GM21619 (cell line): ENCODE data around the gene INSC.
A peak's percentile ranks its signal among the peaks of the same experiment; 100 is the strongest.
"Not testable (repeated sequence)": the region's sequence is repeated elsewhere in the genome, so short reads cannot be mapped to it uniquely, and the experiment has no call there.

Source experiments
- ATAC-seq: cut with Tn5 transposase; IDR thresholded peaks from one replicate; pipeline ENCODE4 v1.9.1; 2021; ENCODE audit not compliant: unreplicated experiment

INSC gene, protein sequence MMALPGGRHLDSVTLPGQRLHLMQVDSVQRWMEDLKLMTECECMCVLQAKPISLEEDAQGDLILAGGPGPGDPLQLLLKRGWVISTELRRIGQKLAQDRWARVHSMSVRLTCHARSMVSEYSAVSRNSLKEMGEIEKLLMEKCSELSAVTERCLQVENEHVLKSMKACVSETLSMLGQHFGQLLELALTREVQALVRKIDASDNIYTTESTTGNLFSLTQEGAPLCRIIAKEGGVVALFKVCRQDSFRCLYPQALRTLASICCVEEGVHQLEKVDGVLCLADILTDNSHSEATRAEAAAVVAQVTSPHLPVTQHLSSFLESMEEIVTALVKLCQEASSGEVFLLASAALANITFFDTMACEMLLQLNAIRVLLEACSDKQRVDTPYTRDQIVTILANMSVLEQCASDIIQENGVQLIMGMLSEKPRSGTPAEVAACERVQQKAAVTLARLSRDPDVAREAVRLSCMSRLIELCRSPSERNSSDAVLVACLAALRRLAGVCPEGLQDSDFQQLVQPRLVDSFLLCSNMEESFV

DNA sequence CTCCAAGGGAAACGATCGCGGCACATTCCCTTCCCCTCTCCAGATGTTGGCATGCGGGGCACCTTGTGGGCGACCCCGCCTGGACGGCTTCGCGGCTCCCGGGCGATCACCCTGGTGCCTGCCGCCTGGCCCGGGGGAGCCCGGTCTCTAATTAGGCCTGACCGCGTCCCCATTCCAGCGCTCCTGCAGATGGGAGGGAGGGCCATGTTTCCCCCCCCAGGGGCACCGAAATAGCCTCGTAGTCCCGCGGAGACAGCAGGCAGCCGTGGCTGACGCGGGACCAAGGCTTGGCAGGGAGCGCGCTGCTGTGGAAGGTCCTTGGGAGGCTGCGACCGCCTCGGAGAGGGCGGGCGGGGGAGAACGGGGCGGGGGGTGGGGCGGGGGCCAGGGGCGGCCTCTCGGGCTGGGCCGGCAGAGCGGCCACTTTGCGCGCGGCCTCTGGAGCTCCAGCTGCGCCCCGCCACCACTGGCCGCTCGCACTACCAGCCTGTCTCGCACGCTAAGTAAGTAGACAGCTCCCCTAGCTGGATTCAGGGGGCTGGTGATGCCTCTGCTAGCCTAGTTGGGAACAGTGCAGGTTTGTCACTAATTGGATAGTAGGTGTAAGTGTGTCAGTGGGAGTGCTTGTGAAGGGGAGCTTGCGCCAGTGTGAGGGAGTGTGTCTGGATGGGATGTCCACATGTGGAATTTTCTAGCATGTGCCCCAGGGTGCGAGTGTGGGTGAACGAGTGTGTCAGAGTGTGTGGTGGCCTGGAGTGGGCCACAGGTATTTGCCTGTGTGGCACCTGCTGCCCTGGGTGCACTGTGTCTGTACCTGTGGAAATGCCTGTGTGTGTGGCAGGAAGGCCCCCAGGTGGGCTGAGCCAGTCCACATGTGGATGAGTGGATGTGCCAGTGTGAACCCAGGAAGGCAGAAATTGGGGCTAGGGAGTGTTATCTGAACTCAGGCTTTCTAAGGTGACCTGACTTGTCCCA is at the start of gene INSC:
TSS of gene INSC (plus strand) at position 423 of the 975 bp plus-strand sequence. CDS start 34,252 bp downstream, outside the sequence.
- ATAC-seq, result no peak

DNA sequence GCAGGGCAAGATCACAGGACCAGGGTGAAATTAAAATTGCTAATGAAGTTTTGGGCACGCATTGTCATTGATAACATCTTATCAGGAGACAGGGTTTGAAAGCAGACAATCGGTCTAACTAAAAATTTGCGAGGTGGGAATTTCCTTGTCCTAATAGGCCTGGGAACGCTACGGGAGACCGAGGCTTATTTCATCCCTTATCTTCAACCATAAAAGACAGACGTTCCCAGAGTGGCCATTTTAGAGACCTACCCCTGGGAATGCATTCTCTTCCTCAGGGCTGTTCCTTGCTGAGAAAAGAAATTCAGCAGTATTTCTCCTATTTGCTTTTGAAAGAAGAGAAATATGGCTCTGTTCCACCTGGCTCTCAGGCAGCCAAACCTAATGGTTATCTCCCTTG is 45.0 kb upstream of the INSC start:
- ATAC-seq, result not testable (repeated sequence)

DNA sequence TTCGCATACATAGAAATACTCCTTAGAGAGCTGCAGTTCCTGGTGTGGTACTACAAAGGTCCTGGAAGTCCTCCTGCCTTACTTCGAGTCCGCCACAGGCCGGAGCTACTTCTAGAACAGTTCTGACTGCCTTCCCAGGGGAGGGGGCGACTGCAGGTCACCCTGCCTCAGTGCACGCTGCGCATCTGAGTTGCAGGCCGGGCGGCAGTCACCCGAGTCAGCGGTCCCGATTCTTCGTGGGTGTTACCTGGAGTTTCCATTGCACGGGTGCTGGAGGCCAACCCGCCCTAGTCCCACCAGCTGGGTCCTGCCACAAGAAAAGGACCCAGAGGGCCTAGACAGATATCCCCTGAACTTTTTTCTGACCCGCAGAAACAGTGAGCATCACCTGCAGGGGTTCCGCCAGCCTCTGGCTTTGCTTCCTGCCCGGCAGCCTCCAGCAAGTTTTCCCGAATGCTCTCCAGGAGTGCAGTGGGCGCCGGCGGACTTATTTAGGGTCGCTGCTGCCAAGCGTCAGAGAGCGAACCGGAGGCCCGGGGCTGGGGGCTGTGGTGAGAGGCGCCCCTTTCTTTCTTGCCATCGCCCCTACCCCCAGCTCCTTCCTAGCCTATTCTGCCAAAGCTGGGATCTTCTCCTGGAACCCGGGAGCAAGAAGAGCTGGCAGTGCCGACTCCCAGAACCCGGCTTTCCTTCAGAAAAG is 43.0 kb upstream of the INSC start:
- no peak for ATAC-seq

DNA sequence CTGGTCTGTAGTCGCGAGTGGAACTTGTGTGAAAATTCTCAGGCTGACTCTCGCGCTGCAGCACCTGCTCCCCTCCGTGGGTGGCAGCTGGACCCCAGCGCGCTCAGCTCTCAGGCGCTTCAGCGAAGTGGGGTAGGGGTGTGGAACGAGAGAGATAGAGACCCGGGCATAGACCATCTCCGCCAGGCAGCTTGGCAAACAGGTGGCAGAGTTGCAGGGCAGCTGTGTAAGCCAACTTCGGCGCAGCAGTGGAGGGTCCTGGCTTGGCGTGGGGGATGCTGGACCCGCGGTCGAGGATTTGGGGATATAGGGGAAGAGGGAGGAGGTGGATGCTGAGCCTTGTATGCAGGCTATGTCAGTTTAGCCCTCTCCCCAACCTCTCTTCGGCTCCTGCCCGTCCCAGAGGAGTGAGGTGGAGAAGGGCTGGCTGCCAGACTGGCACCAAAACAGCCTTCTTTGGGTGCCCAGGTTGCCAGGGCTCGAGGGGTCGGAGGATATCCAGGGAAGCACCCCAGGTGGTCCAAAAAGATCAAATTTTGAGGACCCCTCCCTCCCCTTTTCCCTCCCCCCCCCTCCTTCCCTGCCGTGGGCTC is 42.1 kb upstream of the INSC start:
- ATAC-seq, result no peak

DNA sequence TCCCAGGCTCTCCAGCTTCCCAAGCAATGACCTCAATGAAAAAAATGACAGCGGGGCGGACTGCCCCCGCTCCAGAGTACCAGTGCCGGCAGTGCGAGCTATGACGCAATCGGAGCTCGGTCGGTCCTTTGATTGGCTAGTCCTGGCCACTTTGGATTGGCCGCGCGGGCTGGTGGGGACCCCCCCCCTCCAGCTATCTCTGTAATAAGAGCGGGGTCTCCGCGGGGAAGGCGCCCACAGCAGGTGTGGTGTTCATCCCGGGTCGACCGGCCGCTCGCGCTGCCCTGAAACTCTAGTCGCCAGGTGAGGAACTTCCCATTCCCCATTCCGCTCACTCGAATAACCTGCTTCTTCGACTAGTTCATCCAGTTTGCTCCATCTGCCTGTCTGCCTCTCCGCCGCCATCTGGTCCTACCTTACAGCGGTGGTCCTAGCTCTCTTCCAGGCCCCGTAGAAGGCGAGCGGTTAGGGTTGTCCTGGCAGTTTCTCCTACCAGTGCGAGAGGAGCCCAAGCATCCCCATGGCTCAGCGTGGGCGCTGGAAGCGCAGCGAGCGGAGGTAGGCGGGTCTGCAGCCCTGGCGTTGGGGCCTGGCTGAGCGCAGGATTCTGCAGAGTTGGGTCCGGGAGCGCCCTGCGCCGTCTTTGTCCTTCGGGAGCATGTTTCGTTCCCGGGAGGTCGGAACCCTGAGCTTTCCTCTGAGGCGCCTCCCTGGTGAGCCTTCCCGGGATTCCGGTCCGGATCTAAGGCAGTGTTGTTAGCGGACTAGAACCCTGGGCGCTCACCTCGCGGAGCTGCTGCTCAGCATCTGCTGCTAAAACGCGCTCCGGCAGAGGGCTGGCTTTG is 41.1 kb upstream of the INSC start, which contains the start of gene CALCB:
TSS of gene CALCB (plus strand) at position 233 of the 845 bp plus-strand sequence. CDS start 1,126 bp downstream, outside the sequence.
- no peak for ATAC-seq

DNA sequence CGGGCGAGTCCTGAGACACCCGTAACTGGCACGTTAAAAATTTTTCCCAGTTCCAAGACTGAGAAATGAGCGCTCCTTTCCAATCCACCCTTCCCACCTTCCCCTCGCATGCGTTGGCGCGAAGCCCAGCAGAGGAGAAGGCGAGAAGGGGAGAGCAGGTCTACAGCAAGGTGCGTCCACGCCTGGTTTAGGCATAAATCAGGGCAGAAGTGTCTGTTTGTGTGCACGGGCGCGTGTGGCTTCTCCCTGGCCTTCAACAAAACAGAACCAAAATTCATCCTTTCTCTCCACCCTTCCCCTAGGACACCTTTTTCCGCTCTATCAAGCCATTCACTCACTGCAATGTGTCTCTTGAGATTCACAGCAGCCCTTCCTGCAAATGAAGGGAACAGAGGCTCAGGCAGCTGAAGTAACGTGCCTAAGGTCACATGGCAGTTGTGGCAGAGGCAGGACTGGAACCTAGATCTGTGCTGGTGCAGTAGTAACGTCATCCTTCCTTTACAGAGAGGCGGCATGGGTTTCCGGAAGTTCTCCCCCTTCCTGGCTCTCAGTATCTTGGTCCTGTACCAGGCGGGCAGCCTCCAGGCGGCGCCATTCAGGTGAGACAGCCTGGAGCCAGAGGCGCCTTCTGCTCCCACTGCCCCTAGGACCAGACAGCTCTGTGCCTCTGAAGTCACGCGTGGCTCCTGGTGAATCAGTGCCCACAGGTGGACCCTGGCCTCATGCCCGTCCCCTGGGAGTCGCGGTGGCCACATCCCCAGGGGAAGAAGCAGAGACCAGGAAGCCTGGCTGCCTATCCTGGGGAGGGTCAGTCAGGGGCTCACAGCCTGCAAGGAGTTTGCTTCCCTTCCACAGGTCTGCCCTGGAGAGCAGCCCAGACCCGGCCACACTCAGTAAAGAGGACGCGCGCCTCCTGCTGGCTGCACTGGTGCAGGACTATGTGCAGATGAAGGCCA is 40.2 kb upstream of the INSC start:
- peak; percentile 94 for ATAC-seq

DNA sequence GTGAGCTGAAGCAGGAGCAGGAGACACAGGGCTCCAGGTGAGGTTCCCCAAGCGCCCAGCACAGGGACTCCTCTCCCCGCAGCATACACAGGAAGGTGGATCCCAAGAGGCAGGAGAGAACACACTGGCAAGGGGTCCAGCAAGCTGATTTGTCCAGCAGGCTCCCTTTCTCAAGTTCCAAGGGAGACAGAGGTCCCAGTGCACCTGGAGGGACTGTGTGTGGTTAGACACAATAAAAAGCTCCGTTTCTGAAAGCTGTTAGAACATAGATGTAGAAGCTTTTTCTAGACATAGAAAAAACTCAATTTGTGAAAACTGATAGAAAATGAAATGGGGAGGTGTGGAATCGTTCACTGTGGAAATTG is 39.6 kb upstream of the INSC start:
- no peak for ATAC-seq

DNA sequence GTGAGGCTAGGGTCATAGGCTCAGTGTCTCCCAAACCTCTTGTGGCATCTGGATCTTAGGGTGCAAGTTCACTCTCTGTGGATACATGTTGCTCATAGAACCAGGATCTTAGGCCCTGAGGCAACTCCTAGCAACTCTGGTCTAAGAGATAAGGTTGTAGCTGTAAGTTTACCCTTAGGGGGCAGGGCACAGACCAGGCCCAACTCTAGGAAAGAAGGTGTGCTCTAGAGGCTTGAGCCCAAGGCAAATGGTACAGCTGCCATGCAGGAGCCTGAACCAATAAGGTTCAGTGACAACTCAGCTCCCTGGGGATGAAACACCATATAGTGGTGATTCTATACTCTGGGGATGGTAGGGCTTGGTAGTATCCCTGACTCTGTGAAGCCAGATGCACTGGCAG is 23.5 kb upstream of the INSC start:
- no peak for ATAC-seq

DNA sequence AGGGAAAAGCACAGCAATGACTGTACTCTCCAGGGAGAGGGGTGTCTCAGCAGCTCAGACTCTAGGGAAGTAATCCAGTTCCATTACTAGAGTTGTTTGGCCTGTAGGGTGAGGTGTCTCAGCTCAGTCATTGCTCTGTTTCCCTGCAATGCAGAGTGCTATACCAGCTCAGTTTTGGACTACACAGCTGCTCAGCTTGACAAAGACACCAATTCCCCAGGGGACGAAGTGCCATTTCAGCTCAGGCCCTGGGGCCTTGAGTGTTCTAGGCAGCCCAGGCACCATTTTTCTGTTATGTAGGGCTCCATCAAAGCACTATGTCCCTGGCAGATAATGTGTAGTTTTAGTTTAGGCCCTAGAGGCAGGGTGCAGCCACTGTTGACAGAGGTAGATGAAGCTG is 23.1 kb upstream of the INSC start:
- no peak for ATAC-seq

DNA sequence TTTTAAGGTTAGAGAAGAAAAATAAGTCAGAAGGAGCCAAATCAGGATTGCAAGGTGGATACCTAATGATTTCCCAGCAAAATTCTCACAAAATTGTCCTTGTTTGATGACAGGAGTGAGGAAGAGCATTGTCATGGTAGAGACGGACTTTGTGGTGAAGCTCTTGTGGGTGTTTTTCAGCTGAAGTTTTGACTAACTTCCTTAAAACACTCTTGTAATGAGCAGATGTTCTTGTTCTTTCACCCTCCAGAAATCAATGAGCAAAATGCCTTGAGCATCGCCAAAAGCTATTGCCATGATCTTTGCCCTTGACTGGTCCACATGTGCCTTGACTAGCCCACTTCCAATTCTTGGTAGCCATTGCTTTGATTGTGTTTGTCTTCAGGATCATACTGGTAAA is 21.3 kb upstream of the INSC start:
- ATAC-seq, result peak; percentile 65

DNA sequence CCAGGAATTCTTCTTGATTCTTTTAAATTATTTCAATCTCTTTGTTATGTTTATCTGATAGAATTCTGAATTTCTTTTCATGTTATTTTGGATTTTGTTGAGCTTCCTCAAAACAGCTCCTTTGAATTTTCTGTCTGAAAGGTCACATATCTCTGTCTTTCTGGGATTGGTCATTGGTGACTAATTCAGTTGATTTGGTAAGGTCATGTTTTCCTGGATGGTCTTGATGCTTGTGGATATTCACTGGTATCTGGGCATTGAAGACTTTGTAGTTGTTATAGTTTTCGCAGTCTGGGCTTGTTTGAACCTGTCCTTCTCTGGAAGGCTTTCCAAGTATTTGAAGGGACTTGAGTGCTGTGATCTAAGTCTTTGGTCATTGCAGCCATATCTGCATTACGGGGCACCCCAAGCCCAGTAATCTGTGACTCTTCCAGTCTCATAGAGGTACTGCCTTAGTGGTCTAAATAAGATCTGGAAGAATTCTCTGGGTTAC is 18.9 kb upstream of the INSC start:
- ATAC-seq, result no peak

DNA sequence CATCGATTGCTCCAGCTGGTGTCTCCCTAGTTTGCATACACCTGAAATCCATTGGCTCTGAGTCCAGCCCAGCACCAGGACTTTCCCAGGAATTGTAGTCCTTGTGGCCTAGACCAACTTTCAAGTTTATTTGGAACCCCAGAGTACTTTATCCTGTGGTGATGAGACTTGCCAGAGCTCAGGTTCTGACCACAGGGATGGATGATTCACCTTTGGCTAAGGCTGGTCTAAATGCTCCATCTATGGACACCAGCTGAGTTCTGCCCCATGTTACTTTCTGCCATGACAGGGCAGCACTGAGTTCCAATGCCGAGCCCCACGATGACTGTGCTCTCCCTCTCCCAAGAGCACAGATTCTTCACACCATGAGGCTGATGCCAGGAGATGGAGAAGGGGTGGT is 17.3 kb upstream of the INSC start:
- no peak for ATAC-seq

DNA sequence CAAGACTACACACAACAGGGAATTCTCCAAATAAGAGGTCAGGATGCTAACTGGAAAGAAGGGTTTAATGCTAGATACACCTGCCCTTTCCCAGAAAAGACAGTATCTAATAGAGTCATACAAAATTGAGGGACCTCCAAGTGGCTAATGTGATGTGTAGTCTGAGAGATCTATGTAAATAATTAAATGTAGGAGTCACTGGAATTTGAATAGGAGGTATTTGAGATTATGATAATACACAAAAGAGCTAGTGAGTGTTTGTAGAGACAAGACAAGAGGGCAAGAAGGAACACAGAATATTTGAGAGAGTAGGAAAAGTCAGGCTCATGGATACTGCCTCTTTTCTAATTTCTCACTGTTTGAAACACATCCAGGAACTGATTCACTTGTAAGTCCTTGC is 15.5 kb upstream of the INSC start:
- no peak for ATAC-seq

DNA sequence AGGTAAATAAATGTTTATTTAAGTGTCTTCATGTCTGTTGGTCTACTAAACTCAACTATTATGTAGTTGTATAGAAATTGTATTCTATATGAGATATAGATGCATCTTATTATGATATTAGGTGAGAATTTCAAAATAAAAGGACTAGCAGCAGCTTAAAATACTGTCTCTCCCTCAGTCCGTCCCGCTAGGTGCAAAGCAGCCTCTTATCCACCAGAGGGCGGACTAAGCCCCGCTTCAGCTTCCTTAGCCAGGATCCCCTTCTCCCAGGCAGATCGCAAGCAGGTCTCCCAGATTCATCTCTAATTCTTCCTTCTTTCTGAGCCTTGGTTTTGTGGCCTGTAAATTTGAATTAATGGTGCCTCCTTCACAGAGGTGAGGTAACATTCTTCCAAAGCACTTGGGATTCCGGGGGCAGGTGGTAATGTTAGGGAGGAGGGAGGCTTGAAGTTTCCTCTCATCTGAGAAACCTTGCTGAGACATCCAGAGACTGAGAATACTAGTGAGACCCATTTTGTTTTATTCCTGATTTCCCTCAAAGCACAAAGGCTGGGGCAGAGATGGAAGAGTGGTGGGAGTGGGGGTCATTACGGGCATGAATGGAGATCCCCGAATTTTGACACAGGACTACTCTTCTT is 13.5 kb upstream of the INSC start:
- peak; percentile 79 for ATAC-seq

DNA sequence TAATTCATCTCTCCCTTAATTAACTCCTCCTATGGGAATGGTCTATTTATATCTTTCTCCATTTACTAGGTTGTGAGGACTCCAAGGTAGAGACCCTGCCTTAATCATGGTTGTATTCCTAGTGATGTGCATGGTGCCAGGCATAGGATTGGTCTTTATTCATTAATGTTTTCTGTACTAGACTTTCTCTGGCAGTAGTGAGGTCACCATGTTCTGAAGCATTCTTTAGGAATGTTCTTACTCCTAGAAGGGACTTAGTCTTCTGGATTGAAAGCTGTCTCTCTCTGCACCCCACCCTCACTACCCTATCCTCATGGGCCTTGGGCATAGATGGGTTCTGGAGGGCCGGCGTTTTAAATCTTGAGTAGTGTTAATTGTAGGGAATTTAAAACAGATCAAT is 10.6 kb upstream of the INSC start:
- ATAC-seq, result no peak

DNA sequence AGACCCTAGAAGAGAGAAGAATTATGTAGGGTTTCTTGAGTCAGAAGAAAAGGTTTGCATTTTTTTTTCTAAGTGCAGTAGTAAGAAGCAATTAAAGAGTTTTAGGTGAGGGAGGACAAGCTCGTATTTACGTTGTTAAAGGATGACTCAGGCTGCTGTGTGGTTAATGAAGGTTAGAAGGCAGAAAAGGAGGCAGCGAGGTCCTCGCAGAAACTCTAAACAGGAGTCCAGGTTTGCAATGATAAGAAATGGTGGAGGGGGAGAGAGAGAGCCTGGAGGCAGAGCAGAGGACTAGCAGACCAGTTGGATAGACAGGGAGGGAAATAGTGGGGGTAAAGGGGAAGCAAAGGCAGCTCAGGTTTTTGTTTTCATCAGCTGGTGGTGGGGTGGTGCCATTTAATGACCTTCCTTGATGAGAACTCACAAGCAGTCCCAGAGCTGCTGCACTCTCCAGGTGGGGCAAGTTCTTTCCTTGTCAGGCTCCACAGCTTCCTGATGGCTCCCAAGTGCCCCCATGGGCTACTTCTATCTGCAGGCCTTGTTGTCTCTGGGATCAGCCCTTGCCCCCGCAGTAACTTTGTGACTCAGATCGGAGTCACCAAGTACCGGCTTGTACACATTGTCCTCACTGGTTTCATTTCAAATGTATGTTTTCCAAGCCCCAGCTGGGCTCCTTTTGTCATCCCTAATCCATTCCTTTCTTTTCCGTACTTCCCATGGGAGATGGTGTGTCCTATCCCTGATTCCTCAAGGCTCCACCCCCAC is 8.3 kb upstream of the INSC start:
- no peak for ATAC-seq
